ENCODE data around the gene SLC16A1. TPM values are rescaled to one million over a fixed set of nuclear protein-coding genes. Genes with fewer than 3 reads are reported as not detected.

Gene SLC16A1
- total and polyA plus RNA-seq, 2 donors (not counting 3 experiments of a cell fraction or from before 2014, with no cell fraction given), result 148 to 188 TPM

- ChIA-PET CTCF (no interaction called here), POLR2A (no interaction called here)
- no peaks in the 10 kb centered on the region for H3K36me3 ChIP-seq (ENCODE audit: control insufficient read depth in 2 of 2, extremely low read depth in 1 of 2, insufficient read depth in 2 of 2, low read length in 2 of 2)
- no peak overlapping the region for H2AFZ ChIP-seq (ENCODE audit: low read depth, low read length)
- no peak overlapping the region for H3K27ac ChIP-seq (ENCODE audit: insufficient read depth, low read depth, low read length)
- intact Hi-C loops (cut with micrococcal nuclease) (no loop called here), dilution Hi-C loops (cut with MboI; ENCODE audit: extremely low pct_ligation_motif_present, low sequenced_read_pairs) (no loop called here)
- no peaks in the 10 kb centered on the region for H3K27me3 ChIP-seq (ENCODE audit: control insufficient read depth in 2 of 2, insufficient read depth in 2 of 2, low read length in 2 of 2)
- no peak overlapping the region for H3K4me2 ChIP-seq (ENCODE audit: insufficient read depth, low read length)
- FAIRE-seq (no peak), DNase-seq (ENCODE audit: low read depth, low spot score) (no peak)
- TF ChIP-seq POLR2AphosphoS5 (IDR thresholded peaks at IDR 0.05; ENCODE audit: insufficient read depth, low read depth, low read length) (no peak), CTCF (IDR thresholded peaks at IDR 0.05; ENCODE audit: extremely low read depth in 1 of 2, insufficient read depth in 1 of 2, low read depth in 1 of 2, low read length in 2 of 2) (no peak), MYC (IDR thresholded peaks at IDR 0.05; ENCODE audit: low read depth, low read length) (no peak), GATA2 (IDR thresholded peaks at IDR 0.05; ENCODE audit: insufficient read depth, insufficient read length, low read depth, low read length) (no peak), POLR2A (IDR thresholded peaks at IDR 0.05; ENCODE audit: low read depth, low read length) (no peak), EZH2 (IDR thresholded peaks at IDR 0.05; ENCODE audit: borderline replicate concordance, low read depth, low read length, severe bottlenecking) (no peak), FOS (IDR thresholded peaks at IDR 0.05; ENCODE audit: borderline replicate concordance, insufficient read depth, low read length) (no peak), JUN (IDR thresholded peaks at IDR 0.05; ENCODE audit: borderline replicate concordance, insufficient read depth, insufficient read length, low read depth) (no peak)
- TF ChIP-seq, protein P1, sequence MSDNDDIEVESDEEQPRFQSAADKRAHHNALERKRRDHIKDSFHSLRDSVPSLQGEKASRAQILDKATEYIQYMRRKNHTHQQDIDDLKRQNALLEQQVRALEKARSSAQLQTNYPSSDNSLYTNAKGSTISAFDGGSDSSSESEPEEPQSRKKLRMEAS (IDR thresholded peaks at IDR 0.05; ENCODE audit: insufficient read depth, insufficient read length), result no peak
- BruUV-seq (replicated peaks), result no TSS peak
- H3K9ac ChIP-seq (replicated peaks; ENCODE audit: extremely low read depth, insufficient read depth, low read length), result no peak overlapping the region
- H3K79me2 ChIP-seq (ENCODE audit: control insufficient read depth, insufficient read depth, low read length), result peaks cover 2% of the 10 kb centered on the region
- H3K9me1 ChIP-seq (replicated peaks; ENCODE audit: control insufficient read depth, extremely low read depth, insufficient read depth, low read length), result no peaks in the 10 kb centered on the region
- no peaks in the 10 kb centered on the region for H3K9me3 ChIP-seq (replicated peaks; ENCODE audit: control insufficient read depth, insufficient read depth, low read length)
- H3K4me1 ChIP-seq (ENCODE audit: control insufficient read depth, extremely low read depth, insufficient read depth, low read length), result peaks cover 21% of the 10 kb centered on the region
- no peak overlapping the region for H3K4me3 ChIP-seq (replicated peaks in 1 of 3; ENCODE audit: insufficient read depth in 1 of 3, low read depth in 1 of 3, low read length in 3 of 3)
- no peaks in the 10 kb centered on the region for H4K20me1 ChIP-seq (replicated peaks; ENCODE audit: control insufficient read depth, extremely low read depth, insufficient read depth, low read length)
Measured at GRCh38 chr1:112862753-112863426, 93.1 kb downstream of the SLC16A1 start.

Small RNAs within 50 kb of the gene (small RNA-seq; reads per million reads assigned to genes)
- not detected for gene AL390729.2 (ENCODE audit: insufficient read depth, insufficient read length, low read depth, low replicate concordance)

Other genes with a start within 250 kb of the SLC16A1 start
- gene RHOC, start 249.1 kb downstream of the SLC16A1 start, total RNA-seq, result 652 and 699 TPM in 2 replicates
- gene RHOC, start 249.1 kb downstream of the SLC16A1 start, polyA plus RNA-seq, result 1,244 and 1,340 TPM in 2 replicates
- gene PPM1J, start 240.9 kb downstream of the SLC16A1 start, total RNA-seq, result 1.7 and 2.4 TPM in 2 replicates
- 3.1 and 3.2 TPM in 2 replicates for gene PPM1J, start 240.9 kb downstream of the SLC16A1 start, polyA plus RNA-seq
- 14.4 and 20.1 TPM in 2 replicates for gene LRIG2, start 117.0 kb upstream of the SLC16A1 start, total RNA-seq
- gene LRIG2, start 117.0 kb upstream of the SLC16A1 start, polyA plus RNA-seq, result 8.1 and 8.4 TPM in 2 replicates

Measured in endothelial cell of umbilical vein (primary cell).